Endometrium (tissue), 2 donors: ENCODE results near the gene QRSL1.
A peak's percentile ranks its signal among the peaks of the same experiment; 100 is the strongest.
"Not testable (repeated sequence)": the region's sequence is repeated elsewhere in the genome, so short reads cannot be mapped to it uniquely, and the experiment has no call there.

ENCODE experiments used
- FAIRE-seq: peaks from 2 replicates; lab custom pipeline; 2012; peaks lifted over from hg19 to GRCh38; lab: Jason Lieb, UNC
- donor health status: control.
- donor health status: control.

The QRSL1 gene

GRCh38 chr6:106629103-106629858, at the start of gene QRSL1, which contains the start of gene RTN4IP1:
Gene QRSL1 (plus strand): TSS chr6:106629578. CDS start chr6:106629682, 104 bp downstream.
Gene RTN4IP1 (minus strand): TSS chr6:106629498. CDS start chr6:106629021, 477 bp downstream.
- peak; percentile 50 for FAIRE-seq

GRCh38 chr6:106581468-106581867, 47.9 kb upstream of the QRSL1 start:
- FAIRE-seq: no peak

GRCh38 chr6:106586815-106587415, 42.5 kb upstream of the QRSL1 start:
- no peak for FAIRE-seq

- FAIRE-seq: not testable (repeated sequence)
Measured at GRCh38 chr6:106588937-106589336, 40.4 kb upstream of the QRSL1 start.

GRCh38 chr6:106591111-106591825, 38.1 kb upstream of the QRSL1 start:
- no peak for FAIRE-seq

- FAIRE-seq: no peak
Measured at GRCh38 chr6:106599440-106599839, 29.9 kb upstream of the QRSL1 start.

GRCh38 chr6:106600329-106600728, 29.0 kb upstream of the QRSL1 start:
- no peak for FAIRE-seq

- FAIRE-seq: no peak
Measured at GRCh38 chr6:106608080-106608668, 21.2 kb upstream of the QRSL1 start.

GRCh38 chr6:106609699-106610098, 19.7 kb upstream of the QRSL1 start:
- FAIRE-seq: peak; percentile 43

- no peak for FAIRE-seq
Measured at GRCh38 chr6:106611030-106611429, 18.3 kb upstream of the QRSL1 start.

- FAIRE-seq: no peak
Measured at GRCh38 chr6:106612671-106613416, 16.5 kb upstream of the QRSL1 start.

GRCh38 chr6:106613590-106613989, 15.8 kb upstream of the QRSL1 start:
- no peak for FAIRE-seq

GRCh38 chr6:106614166-106614565, 15.2 kb upstream of the QRSL1 start:
- no peak for FAIRE-seq

- no peak for FAIRE-seq
Measured at GRCh38 chr6:106614592-106615257, 14.7 kb upstream of the QRSL1 start.

GRCh38 chr6:106617302-106617701, 12.1 kb upstream of the QRSL1 start:
- no peak for FAIRE-seq

- FAIRE-seq: no peak
Measured at GRCh38 chr6:106617857-106618256, 11.5 kb upstream of the QRSL1 start.

- FAIRE-seq: no peak
Measured at GRCh38 chr6:106618324-106618723, 11.1 kb upstream of the QRSL1 start.

- no peak for FAIRE-seq
Measured at GRCh38 chr6:106619223-106619622, 10.2 kb upstream of the QRSL1 start.

- no peak for FAIRE-seq
Measured at GRCh38 chr6:106620931-106621672, 8.3 kb upstream of the QRSL1 start.

GRCh38 chr6:106622412-106622811, 7.0 kb upstream of the QRSL1 start:
- FAIRE-seq: no peak

- FAIRE-seq: no peak
Measured at GRCh38 chr6:106623039-106623438, 6.3 kb upstream of the QRSL1 start.
